GM18868 (cell line): ENCODE data around the gene SYT17.
"Not testable (repeated sequence)": the region's sequence is repeated elsewhere in the genome, so short reads cannot be mapped to it uniquely, and the experiment has no call there.

Experiments
- ATAC-seq: cut with Tn5 transposase; IDR thresholded peaks from one replicate; pipeline ENCODE4 v1.9.1; 2021; ENCODE audit warnings: mild to moderate bottlenecking, moderate library complexity; ENCODE audit not compliant: unreplicated experiment

The SYT17 gene

GRCh38 chr16:19173059-19173458, 5.0 kb downstream of the SYT17 start:
- ATAC-seq, result no peak

- no peak for ATAC-seq
These were observed 5.8 kb downstream of the SYT17 start for GRCh38 chr16:19173649-19174383.

GRCh38 chr16:19174478-19174877, 6.4 kb downstream of the SYT17 start:
- ATAC-seq, result no peak

- ATAC-seq, result no peak
These were observed 7.6 kb downstream of the SYT17 start for GRCh38 chr16:19175492-19176262.

- no peak for ATAC-seq
These were observed 9.2 kb downstream of the SYT17 start for GRCh38 chr16:19177111-19177739.

- no peak for ATAC-seq
These were observed 11.8 kb downstream of the SYT17 start for GRCh38 chr16:19179546-19180490.

- no peak for ATAC-seq
These were observed 12.7 kb downstream of the SYT17 start for GRCh38 chr16:19180741-19181140.

GRCh38 chr16:19182481-19182880, 14.4 kb downstream of the SYT17 start:
- ATAC-seq, result no peak

- no peak for ATAC-seq
These were observed 15.1 kb downstream of the SYT17 start for GRCh38 chr16:19183187-19183586.

- no peak for ATAC-seq
These were observed 16.9 kb downstream of the SYT17 start for GRCh38 chr16:19184823-19185509.

GRCh38 chr16:19185510-19185851, 17.4 kb downstream of the SYT17 start:
- ATAC-seq, result no peak

GRCh38 chr16:19186408-19186807, 18.4 kb downstream of the SYT17 start:
- no peak for ATAC-seq

- not testable (repeated sequence) for ATAC-seq
These were observed 19.9 kb downstream of the SYT17 start for GRCh38 chr16:19187961-19188360.

GRCh38 chr16:19188406-19188805, 20.4 kb downstream of the SYT17 start:
- ATAC-seq, result no peak

- ATAC-seq, result no peak
These were observed 24.8 kb downstream of the SYT17 start for GRCh38 chr16:19192865-19193264.

GRCh38 chr16:19196871-19197270, 28.8 kb downstream of the SYT17 start:
- ATAC-seq, result no peak

GRCh38 chr16:19203374-19203966, 35.4 kb downstream of the SYT17 start:
- no peak for ATAC-seq

GRCh38 chr16:19210280-19210924, 42.4 kb downstream of the SYT17 start:
- peak; percentile 77 for ATAC-seq

GRCh38 chr16:19210968-19211367, 42.9 kb downstream of the SYT17 start:
- ATAC-seq, result peak; percentile 45
